ENCODE data around the gene PPIE.

GRCh38 chr1:39689214-39689613, 49.5 kb upstream of the PPIE start:
- TF ChIP-seq EZH2 (IDR thresholded peaks at IDR 0.05; ENCODE audit: borderline replicate concordance) (no peak), EZH2phosphoT487 (IDR thresholded peaks at IDR 0.05; ENCODE audit: low read depth, severe bottlenecking, unreplicated experiment) (no peak)
- TF ChIP-seq, protein P1, sequence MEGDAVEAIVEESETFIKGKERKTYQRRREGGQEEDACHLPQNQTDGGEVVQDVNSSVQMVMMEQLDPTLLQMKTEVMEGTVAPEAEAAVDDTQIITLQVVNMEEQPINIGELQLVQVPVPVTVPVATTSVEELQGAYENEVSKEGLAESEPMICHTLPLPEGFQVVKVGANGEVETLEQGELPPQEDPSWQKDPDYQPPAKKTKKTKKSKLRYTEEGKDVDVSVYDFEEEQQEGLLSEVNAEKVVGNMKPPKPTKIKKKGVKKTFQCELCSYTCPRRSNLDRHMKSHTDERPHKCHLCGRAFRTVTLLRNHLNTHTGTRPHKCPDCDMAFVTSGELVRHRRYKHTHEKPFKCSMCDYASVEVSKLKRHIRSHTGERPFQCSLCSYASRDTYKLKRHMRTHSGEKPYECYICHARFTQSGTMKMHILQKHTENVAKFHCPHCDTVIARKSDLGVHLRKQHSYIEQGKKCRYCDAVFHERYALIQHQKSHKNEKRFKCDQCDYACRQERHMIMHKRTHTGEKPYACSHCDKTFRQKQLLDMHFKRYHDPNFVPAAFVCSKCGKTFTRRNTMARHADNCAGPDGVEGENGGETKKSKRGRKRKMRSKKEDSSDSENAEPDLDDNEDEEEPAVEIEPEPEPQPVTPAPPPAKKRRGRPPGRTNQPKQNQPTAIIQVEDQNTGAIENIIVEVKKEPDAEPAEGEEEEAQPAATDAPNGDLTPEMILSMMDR (IDR thresholded peaks at IDR 0.05; ENCODE audit: poor library complexity): no peak
